ENCODE measurements around the gene ANKRD62.
A peak's percentile ranks its signal among the peaks of the same experiment; 100 is the strongest.

Gene ANKRD62

DNA sequence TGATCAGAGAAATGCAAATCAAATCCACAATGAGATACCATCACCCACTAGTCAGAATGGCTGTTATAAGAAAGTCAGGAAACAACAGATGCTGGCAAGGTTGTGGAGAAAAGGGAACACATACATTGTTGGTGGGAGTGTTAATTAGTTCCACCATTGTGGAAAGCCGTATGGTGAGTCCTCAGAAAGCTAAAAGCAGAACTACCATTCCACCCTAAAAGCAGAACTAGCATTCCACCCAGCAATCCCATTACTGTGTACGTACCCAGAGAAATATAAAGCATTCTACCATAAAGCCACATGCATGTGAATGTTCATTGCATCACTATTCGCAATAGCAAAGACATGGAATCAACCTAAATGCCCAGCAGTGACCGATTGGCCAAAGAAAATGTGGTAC lies 60.7 kb downstream of the ANKRD62 start:
- Histone ChIP-seq H3K9me3 (ENCODE audit: insufficient read depth, low read depth, low read length) (no peaks in the 10 kb centered on the region), H3K4me2 (ENCODE audit: low read length) (no peak overlapping the region), H3K4ac (ENCODE audit: low read depth, low read length) (no peak overlapping the region), H2AFZ (ENCODE audit: insufficient read depth, low read length, poor library complexity) (no peak overlapping the region), H3K4me3 (ENCODE audit: low read depth, low read length) (no peak overlapping the region), H3K27me3 (ENCODE audit: insufficient read depth, low read length) (no peaks in the 10 kb centered on the region), H3K36me3 (ENCODE audit: control insufficient read depth in 1 of 2, insufficient read depth in 2 of 2, low read length in 2 of 2) (no peaks in the 10 kb centered on the region), H4K8ac (ENCODE audit: low read depth, low read length) (no peak overlapping the region), H2BK5ac (ENCODE audit: low read depth, low read length, poor library complexity) (no peak overlapping the region), H2BK120ac (ENCODE audit: insufficient read depth, low read length, poor library complexity) (no peak overlapping the region), H3K27ac (ENCODE audit: low read depth, low read length) (no peak overlapping the region), H4K91ac (ENCODE audit: low read depth, low read length) (no peak overlapping the region), H3K4me1 (ENCODE audit: control insufficient read depth in 1 of 2, insufficient read depth in 2 of 2, low read length in 2 of 2) (no peaks in the 10 kb centered on the region), H3K23ac (ENCODE audit: low read length) (no peak overlapping the region), H2AK5ac (ENCODE audit: low read length) (no peak overlapping the region), H2BK12ac (ENCODE audit: low read length) (no peak overlapping the region), H3K9ac (ENCODE audit: low read length) (no peak overlapping the region), H4K12ac (ENCODE audit: low read depth, low read length) (no peak overlapping the region), H3K14ac (ENCODE audit: low read length) (no peak overlapping the region), H3K79me2 (ENCODE audit: control insufficient read depth, insufficient read depth, low read length, poor library complexity) (no peaks in the 10 kb centered on the region), H3K79me1 (ENCODE audit: low read length) (no peaks in the 10 kb centered on the region), H3K18ac (ENCODE audit: low read length) (no peak overlapping the region)
- DNase-seq = no peak
- WGBS (ENCODE audit: extremely low coverage, insufficient coverage, insufficient read length) = no CpG with 5 or more reads among the region's 4 CpGs

DNA sequence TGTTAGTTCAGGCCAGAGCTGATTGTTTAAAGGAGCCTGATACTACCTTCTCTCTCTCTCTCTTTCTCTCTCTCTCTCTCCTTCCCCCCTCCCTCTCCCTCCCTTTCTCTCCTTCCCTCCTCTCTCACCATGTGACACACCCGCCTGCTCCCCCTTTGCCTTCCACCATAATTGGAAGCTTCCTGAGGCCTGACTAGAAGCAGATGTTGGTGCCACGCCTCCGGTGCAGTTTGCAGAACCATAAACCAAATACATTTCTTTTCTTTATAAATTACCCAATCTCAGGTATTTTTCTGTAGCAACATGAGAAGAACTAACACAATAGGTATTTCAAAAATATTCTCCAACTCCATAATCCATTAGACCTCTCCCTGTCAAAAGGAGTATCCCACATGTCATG lies 62.4 kb downstream of the ANKRD62 start:
- Histone ChIP-seq H3K27ac (ENCODE audit: low read depth, low read length) (no peak overlapping the region), H4K8ac (ENCODE audit: low read depth, low read length) (no peak overlapping the region), H3K79me1 (ENCODE audit: low read length) (no peaks in the 10 kb centered on the region), H2AFZ (ENCODE audit: insufficient read depth, low read length, poor library complexity) (no peak overlapping the region), H3K23ac (ENCODE audit: low read length) (no peak overlapping the region), H3K14ac (ENCODE audit: low read length) (no peak overlapping the region), H3K79me2 (ENCODE audit: control insufficient read depth, insufficient read depth, low read length, poor library complexity) (no peaks in the 10 kb centered on the region), H4K91ac (ENCODE audit: low read depth, low read length) (no peak overlapping the region), H2AK5ac (ENCODE audit: low read length) (no peak overlapping the region), H2BK120ac (ENCODE audit: insufficient read depth, low read length, poor library complexity) (no peak overlapping the region), H3K27me3 (ENCODE audit: insufficient read depth, low read length) (no peaks in the 10 kb centered on the region), H3K9ac (ENCODE audit: low read length) (no peak overlapping the region), H3K18ac (ENCODE audit: low read length) (no peak overlapping the region), H2BK5ac (ENCODE audit: low read depth, low read length, poor library complexity) (no peak overlapping the region), H3K4me3 (ENCODE audit: low read depth, low read length) (no peak overlapping the region), H3K9me3 (ENCODE audit: insufficient read depth, low read depth, low read length) (no peaks in the 10 kb centered on the region), H3K4ac (ENCODE audit: low read depth, low read length) (no peak overlapping the region), H3K4me2 (ENCODE audit: low read length) (no peak overlapping the region), H4K12ac (ENCODE audit: low read depth, low read length) (no peak overlapping the region), H2BK12ac (ENCODE audit: low read length) (no peak overlapping the region), H3K4me1 (ENCODE audit: control insufficient read depth in 1 of 2, insufficient read depth in 2 of 2, low read length in 2 of 2) (no peaks in the 10 kb centered on the region), H3K36me3 (ENCODE audit: control insufficient read depth in 1 of 2, insufficient read depth in 2 of 2, low read length in 2 of 2) (no peaks in the 10 kb centered on the region)
- DNase-seq = peak; percentile 76 to 86
- no CpG with 5 or more reads among the region's 3 CpGs for WGBS (ENCODE audit: extremely low coverage, insufficient coverage, insufficient read length)

DNA sequence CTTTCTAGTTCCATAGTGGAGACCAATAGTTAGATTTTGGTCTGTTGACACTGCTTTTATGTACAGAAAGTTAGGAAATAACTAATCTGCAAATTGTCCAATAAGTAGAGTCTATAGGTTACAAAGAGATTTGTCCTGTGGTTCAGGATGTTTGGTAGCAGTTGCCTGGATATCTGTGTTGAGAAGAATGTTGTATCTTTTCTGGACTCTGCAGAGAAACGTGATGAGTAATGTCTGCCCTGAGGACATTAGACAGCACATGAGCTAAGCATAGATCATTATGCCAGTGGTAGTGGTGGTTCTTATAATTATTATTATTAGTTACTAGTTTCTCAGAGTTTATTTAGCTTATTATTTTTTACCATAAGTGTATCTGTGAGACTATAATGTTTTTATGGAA lies 65.8 kb downstream of the ANKRD62 start:
- no peaks in the 10 kb centered on the region for H3K27me3 ChIP-seq (ENCODE audit: insufficient read depth, low read length)
- no CpG with 5 or more reads among the region's 1 CpG for whole genome bisulfite sequencing (ENCODE audit: extremely low coverage, insufficient coverage, insufficient read length)

DNA sequence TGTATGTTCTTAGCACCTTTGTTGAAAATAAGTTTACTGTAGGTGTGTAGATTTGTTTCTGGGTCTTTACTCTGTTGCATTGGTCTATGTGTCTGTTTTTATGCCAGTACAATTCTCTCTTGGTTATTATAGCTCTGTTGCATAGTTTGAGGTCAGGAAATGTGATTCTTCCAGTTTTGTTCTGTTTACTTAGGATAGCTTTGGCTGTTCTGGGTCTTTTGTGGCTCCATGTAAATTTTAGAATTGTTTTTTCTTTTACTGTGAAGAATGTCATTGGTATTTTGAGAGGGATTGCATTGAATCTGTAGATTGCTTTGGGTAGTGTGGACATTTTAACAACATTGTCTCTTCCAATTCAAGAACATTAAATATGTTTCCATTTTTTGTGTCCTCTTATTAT lies 69.1 kb downstream of the ANKRD62 start:
- Histone ChIP-seq H2BK12ac (ENCODE audit: low read length) (no peak overlapping the region), H2BK120ac (ENCODE audit: insufficient read depth, low read length, poor library complexity) (no peak overlapping the region), H2BK5ac (ENCODE audit: low read depth, low read length, poor library complexity) (no peak overlapping the region), H3K4me1 (ENCODE audit: control insufficient read depth in 1 of 2, insufficient read depth in 2 of 2, low read length in 2 of 2) (no peaks in the 10 kb centered on the region), H4K12ac (ENCODE audit: low read depth, low read length) (no peak overlapping the region), H3K9ac (ENCODE audit: low read length) (no peak overlapping the region), H3K14ac (ENCODE audit: low read length) (no peak overlapping the region), H3K79me2 (ENCODE audit: control insufficient read depth, insufficient read depth, low read length, poor library complexity) (no peaks in the 10 kb centered on the region), H3K4me3 (ENCODE audit: low read depth, low read length) (no peak overlapping the region), H2AK5ac (ENCODE audit: low read length) (no peak overlapping the region), H3K27me3 (ENCODE audit: insufficient read depth, low read length) (no peaks in the 10 kb centered on the region), H3K23ac (ENCODE audit: low read length) (no peak overlapping the region), H3K4ac (ENCODE audit: low read depth, low read length) (no peak overlapping the region), H4K91ac (ENCODE audit: low read depth, low read length) (no peak overlapping the region), H3K36me3 (ENCODE audit: control insufficient read depth in 1 of 2, insufficient read depth in 2 of 2, low read length in 2 of 2) (no peaks in the 10 kb centered on the region), H3K18ac (ENCODE audit: low read length) (no peak overlapping the region), H3K27ac (ENCODE audit: low read depth, low read length) (no peak overlapping the region), H4K8ac (ENCODE audit: low read depth, low read length) (no peak overlapping the region), H3K9me3 (ENCODE audit: insufficient read depth, low read depth, low read length) (no peaks in the 10 kb centered on the region), H3K79me1 (ENCODE audit: low read length) (no peaks in the 10 kb centered on the region), H2AFZ (ENCODE audit: insufficient read depth, low read length, poor library complexity) (no peak overlapping the region), H3K4me2 (ENCODE audit: low read length) (no peak overlapping the region)
- no peak for DNase-seq

More for the DNA sequence above, 65.8 kb downstream of the ANKRD62 start:
- H3K14ac ChIP-seq (ENCODE audit: low read length) = no peak overlapping the region
- no peaks in the 10 kb centered on the region for H3K4me1 ChIP-seq (ENCODE audit: control insufficient read depth in 1 of 2, insufficient read depth in 2 of 2, low read length in 2 of 2)
- H2BK120ac ChIP-seq (ENCODE audit: insufficient read depth, low read length, poor library complexity) = no peak overlapping the region
- no peak overlapping the region for H3K18ac ChIP-seq (ENCODE audit: low read length)
- H2BK12ac ChIP-seq (ENCODE audit: low read length) = no peak overlapping the region
- no peak overlapping the region for H3K9ac ChIP-seq (ENCODE audit: low read length)
- no peaks in the 10 kb centered on the region for H3K36me3 ChIP-seq (ENCODE audit: control insufficient read depth in 1 of 2, insufficient read depth in 2 of 2, low read length in 2 of 2)
- no peaks in the 10 kb centered on the region for H3K9me3 ChIP-seq (ENCODE audit: insufficient read depth, low read depth, low read length)
- H3K4ac ChIP-seq (ENCODE audit: low read depth, low read length) = no peak overlapping the region
- H3K27ac ChIP-seq (ENCODE audit: low read depth, low read length) = no peak overlapping the region
- DNase-seq = peak; percentile 77 to 94
- H3K23ac ChIP-seq (ENCODE audit: low read length) = no peak overlapping the region
- H3K4me2 ChIP-seq (ENCODE audit: low read length) = no peak overlapping the region
- no peaks in the 10 kb centered on the region for H3K79me2 ChIP-seq (ENCODE audit: control insufficient read depth, insufficient read depth, low read length, poor library complexity)
- H2AFZ ChIP-seq (ENCODE audit: insufficient read depth, low read length, poor library complexity) = no peak overlapping the region
- no peaks in the 10 kb centered on the region for H3K79me1 ChIP-seq (ENCODE audit: low read length)
- no peak overlapping the region for H2AK5ac ChIP-seq (ENCODE audit: low read length)
- H2BK5ac ChIP-seq (ENCODE audit: low read depth, low read length, poor library complexity) = no peak overlapping the region
- no peak overlapping the region for H4K91ac ChIP-seq (ENCODE audit: low read depth, low read length)
- no peak overlapping the region for H4K12ac ChIP-seq (ENCODE audit: low read depth, low read length)
- no peak overlapping the region for H4K8ac ChIP-seq (ENCODE audit: low read depth, low read length)
- H3K4me3 ChIP-seq (ENCODE audit: low read depth, low read length) = no peak overlapping the region

Data from trophoblast cell (in vitro differentiated cells and primary cell).